HG03196 (cell line): Measurements from ENCODE around the gene FPGT.
"Not testable (repeated sequence)": the region's sequence is repeated elsewhere in the genome, so short reads cannot be mapped to it uniquely, and the experiment has no call there.

Experiments
- ATAC-seq: cut with Tn5 transposase; IDR thresholded peaks from one replicate; pipeline ENCODE4 v1.9.1; 2021; ENCODE audit not compliant: unreplicated experiment

FPGT gene

GRCh38 chr1:74197657-74198552, at the start of gene FPGT, which contains the start of gene LRRIQ3:
FPGT (plus strand) TSS chr1:74198242; CDS start chr1:74198279, 37 bp downstream.
LRRIQ3 (minus strand) TSS chr1:74198176; CDS start chr1:74183684, 14,492 bp downstream.
- ATAC-seq: peak; percentile 97

GRCh38 chr1:74160046-74160445, 38.0 kb upstream of the FPGT start:
- no peak for ATAC-seq

GRCh38 chr1:74161497-74161896, 36.5 kb upstream of the FPGT start:
- no peak for ATAC-seq

- no peak for ATAC-seq
Measured at GRCh38 chr1:74162333-74162732, 35.7 kb upstream of the FPGT start.

- ATAC-seq: not testable (repeated sequence)
Measured at GRCh38 chr1:74174423-74174822, 23.6 kb upstream of the FPGT start.

GRCh38 chr1:74180490-74180889, 17.6 kb upstream of the FPGT start:
- ATAC-seq: no peak

- no peak for ATAC-seq
Measured at GRCh38 chr1:74193908-74194307, 4.1 kb upstream of the FPGT start.

GRCh38 chr1:74195339-74195738, 2.7 kb upstream of the FPGT start:
- no peak for ATAC-seq

GRCh38 chr1:74197255-74197654, 787 bp upstream of the FPGT start:
- no peak for ATAC-seq

GRCh38 chr1:74199504-74199903, 1.5 kb downstream of the FPGT start:
- no peak for ATAC-seq

GRCh38 chr1:74205266-74205665, 7.2 kb downstream of the FPGT start:
- ATAC-seq: no peak

- ATAC-seq: no peak
Measured at GRCh38 chr1:74215229-74215628, 17.2 kb downstream of the FPGT start.

- ATAC-seq: no peak
Measured at GRCh38 chr1:74222701-74223100, 24.7 kb downstream of the FPGT start.

GRCh38 chr1:74223453-74223852, 25.4 kb downstream of the FPGT start:
- ATAC-seq: no peak

- no peak for ATAC-seq
Measured at GRCh38 chr1:74235153-74235552, 37.1 kb downstream of the FPGT start, which contains the start of gene TNNI3K. TNNI3K (plus strand) TSS chr1:74235387; CDS start chr1:74235452, 65 bp downstream.

GRCh38 chr1:74236440-74236839, 38.4 kb downstream of the FPGT start:
- no peak for ATAC-seq

GRCh38 chr1:74237035-74237434, 39.0 kb downstream of the FPGT start:
- ATAC-seq: no peak

- no peak for ATAC-seq
Measured at GRCh38 chr1:74237787-74238186, 39.7 kb downstream of the FPGT start.

GRCh38 chr1:74245168-74245772, 47.2 kb downstream of the FPGT start:
- no peak for ATAC-seq

GRCh38 chr1:74246315-74246714, 48.3 kb downstream of the FPGT start:
- ATAC-seq: no peak

GRCh38 chr1:74247881-74248528, 50.0 kb downstream of the FPGT start:
- ATAC-seq: no peak
